ENCODE results near the gene NMT2.
"Not testable (repeated sequence)": the region's sequence is repeated elsewhere in the genome, so short reads cannot be mapped to it uniquely, and the experiment has no call there.

The NMT2 gene

GRCh38 chr10:15168291-15168785 is at the start of gene NMT2:
Gene NMT2, minus strand, starts transcription at chr10:15168693. Its CDS starts 81 bp downstream, at chr10:15168612.
- peak; percentile 75 for DNase-seq (ENCODE audit: low spot score)

- DNase-seq (ENCODE audit: low spot score) = no peak
These were observed 48.2 kb upstream of the NMT2 start for GRCh38 chr10:15216700-15217099.

- no peak for DNase-seq (ENCODE audit: low spot score)
These were observed 45.7 kb upstream of the NMT2 start for GRCh38 chr10:15214237-15214636.

DNA sequence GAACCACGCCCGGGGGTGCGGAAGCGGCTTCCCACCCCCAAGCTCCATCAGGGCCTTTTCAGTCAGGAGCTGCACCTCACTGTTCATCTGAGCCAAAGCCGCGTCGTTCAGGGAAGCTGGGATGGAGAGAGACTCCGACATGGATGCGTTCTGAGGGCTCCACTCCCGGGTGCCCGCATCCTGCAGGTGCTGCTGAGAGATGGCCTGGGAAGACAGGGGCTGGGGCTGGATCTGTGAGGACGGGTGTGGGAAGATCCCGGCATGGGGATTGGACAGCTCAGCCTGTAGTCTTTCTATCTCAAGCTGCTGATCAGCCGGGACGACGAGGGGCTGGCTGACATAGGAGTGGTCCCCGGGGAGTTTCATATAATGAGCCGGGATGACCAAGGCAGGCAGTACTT is 45.0 kb upstream of the NMT2 start:
- no peak for DNase-seq (ENCODE audit: low spot score)

DNA sequence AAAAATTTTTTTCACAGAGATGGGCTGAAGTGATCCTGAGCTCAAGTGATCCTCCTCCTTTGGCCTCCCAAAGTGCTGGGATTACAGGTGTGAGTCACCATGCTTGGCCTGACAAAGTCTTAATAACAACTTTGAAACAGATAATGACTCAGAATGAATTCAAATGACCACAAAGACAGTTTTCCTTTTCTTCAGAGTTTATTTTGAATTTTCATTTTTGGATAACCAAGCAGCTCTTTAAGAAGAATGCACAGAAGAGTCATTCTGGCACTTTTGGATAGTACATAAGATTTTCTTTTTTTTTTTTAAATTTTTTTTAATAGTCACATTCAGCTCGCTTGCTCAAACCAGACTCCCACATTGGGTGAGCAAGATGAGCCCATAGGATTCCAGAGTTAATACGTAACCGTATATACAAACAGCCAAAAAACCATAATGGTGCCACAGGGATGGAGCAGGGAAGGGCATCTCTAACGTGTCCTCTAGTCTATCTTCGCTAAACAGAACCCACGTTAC is 43.0 kb upstream of the NMT2 start:
- peak; percentile 78 for DNase-seq (ENCODE audit: low spot score)

GRCh38 chr10:15210521-15210920 is 42.0 kb upstream of the NMT2 start:
- DNase-seq (ENCODE audit: low spot score) = no peak

DNA sequence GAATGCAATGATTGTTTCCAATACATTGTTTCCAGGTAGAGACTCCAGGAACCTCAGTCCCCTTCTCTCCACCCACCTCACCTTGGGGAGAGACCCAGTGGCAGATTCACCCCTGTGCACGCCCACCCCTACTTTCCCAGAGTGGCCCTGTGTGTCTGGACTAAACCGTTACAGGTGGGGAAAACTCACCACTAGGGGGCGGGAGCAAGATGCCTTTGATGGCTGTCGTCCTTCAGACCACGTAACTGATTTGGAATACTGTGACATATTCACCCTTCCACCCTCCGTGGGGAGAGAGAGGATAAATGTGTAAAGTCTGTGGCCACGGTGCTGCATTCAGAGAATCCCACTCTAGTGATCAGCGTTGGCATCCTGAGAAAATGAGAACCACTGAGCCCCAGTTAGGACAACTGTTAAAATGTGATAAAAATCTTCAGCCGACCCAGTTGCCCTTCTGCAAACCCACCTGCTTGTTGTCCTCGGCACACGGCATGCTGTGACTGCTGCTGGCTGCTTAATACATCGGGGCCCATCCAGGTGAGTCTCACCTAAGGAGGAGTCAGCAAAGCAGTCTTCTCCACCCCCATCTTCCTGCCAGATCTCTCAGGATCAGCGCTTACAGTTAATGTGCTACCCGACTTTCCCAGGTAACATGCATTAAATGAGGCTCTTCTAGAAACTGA is 41.5 kb upstream of the NMT2 start:
- peak; percentile 76 for DNase-seq (ENCODE audit: low spot score)

DNA sequence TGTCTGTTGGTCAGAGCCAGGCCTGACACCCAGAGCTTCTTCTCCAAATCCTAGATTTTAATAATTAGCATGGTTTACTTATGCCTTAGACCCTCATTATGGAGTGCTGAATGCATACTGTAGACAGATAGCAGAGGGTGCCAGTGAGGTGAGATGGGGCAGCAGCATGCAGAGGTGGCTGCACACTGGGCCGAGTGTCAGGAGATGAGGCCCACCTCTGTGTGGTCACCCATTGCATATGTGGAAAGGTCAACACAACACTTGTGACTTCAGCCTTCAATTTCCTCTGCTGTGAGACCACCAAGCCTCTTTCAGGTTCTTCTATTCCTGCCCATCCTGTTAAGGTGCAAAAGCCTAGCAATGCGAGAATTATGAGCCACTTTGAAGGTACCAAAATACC is 39.7 kb upstream of the NMT2 start:
- DNase-seq (ENCODE audit: low spot score) = no peak

GRCh38 chr10:15207410-15207809 is 38.9 kb upstream of the NMT2 start:
- not testable (repeated sequence) for DNase-seq (ENCODE audit: low spot score)

- no peak for DNase-seq (ENCODE audit: low spot score)
These were observed 34.1 kb upstream of the NMT2 start for GRCh38 chr10:15202639-15203038.

GRCh38 chr10:15202301-15202621 is 33.8 kb upstream of the NMT2 start:
- DNase-seq (ENCODE audit: low spot score) = not testable (repeated sequence)

- DNase-seq (ENCODE audit: low spot score) = peak; percentile 30
These were observed 33.3 kb upstream of the NMT2 start for GRCh38 chr10:15201589-15202300.

- DNase-seq (ENCODE audit: low spot score) = peak; percentile 77
These were observed 32.1 kb upstream of the NMT2 start for GRCh38 chr10:15200626-15201025.

DNA sequence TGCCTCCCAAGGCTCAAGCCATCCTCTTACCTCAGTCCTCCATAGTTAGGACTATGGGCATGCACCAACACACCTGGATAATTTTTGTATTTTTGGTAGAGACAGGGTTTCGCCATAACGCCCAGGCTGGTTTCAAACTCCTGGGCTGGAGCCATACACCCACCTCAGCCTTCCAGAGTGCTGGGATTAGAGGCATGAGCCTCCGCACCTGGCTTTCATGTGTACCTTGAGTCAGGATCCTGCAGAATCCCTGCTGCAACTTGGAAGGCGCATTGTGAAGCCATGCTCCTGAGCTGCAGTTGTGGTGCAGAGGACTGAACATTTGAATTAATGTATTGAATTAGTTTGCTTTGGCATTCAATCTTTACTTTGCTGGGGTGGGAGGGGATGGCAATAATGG is 29.4 kb upstream of the NMT2 start:
- DNase-seq (ENCODE audit: low spot score) = no peak

DNA sequence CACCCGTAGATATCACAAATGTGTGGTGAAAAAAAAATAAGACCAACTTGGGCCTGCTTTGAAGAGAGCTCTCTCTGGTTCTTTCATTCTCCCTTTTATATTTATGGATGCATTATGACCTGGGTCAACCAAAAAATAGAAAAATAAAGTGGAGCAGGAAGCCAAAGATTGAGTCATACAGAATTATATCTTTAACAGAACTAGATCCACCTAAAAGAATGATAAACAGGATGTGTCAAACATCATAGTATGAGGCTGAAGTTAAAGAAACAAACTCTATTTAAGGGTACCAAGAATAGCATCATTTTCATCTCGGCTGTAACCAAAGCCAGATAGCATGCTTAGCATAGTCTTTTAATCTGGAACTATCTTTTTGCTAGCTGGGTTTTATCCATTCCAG is 28.8 kb upstream of the NMT2 start:
- no peak for DNase-seq (ENCODE audit: low spot score)

- no peak for DNase-seq (ENCODE audit: low spot score)
These were observed 27.7 kb upstream of the NMT2 start for GRCh38 chr10:15196021-15196834.

DNA sequence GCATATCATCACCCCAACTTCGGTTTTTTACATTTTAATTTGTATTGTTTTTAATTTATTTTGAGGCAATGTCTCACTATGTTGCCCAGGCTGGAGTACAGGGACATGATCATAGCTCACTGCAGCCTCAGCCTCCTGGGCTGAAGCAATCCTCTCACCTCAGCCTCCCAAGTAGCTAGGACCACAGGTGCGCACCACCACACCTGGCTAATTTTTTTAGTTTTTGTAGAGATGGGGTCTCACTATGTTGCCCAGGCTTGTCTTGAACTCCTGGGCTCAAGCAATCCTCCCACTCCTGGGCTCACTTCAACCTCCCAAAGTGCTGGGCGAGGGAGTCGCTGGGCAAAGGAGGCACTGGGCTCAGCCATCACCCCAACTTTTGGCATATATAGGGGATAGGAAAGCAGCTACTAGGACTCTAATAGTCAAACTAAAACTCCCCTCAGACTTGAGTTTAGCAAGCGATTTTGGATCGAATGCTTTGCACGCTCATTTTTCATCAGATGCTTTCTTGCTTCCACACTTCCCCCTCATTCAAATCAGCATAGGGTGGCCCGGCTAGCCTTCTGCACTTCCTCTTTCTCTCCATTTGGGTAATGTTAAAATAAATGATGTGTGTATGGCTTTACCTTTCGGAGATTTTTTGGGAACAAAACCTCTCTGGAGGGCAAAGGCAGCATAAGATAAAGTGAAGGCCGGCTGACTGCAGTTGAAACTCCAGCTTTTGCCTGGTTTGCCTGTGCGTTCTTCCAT is 20.8 kb upstream of the NMT2 start:
- no peak for DNase-seq (ENCODE audit: low spot score)

DNA sequence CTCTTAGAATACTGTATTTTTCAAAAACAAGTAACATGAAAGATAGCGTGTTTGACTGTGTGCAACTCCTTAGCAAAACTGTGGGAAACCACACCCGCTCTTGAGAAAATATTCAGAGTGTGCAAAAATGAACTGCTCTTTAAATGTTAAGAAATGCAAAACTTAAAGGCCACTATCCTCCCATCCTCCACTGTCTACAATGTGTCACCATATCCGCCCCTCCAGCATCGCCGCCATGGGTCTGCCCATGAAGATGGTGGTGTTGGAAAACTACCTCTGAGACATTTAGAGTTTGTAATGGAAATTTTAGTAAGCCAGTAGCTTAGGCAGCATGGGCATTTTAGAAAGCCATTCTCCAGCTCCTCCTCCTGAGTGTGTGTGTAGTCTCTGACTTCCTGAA is 20.1 kb upstream of the NMT2 start:
- DNase-seq (ENCODE audit: low spot score) = no peak

- DNase-seq (ENCODE audit: low spot score) = no peak
These were observed 15.4 kb upstream of the NMT2 start for GRCh38 chr10:15183689-15184481.

DNA sequence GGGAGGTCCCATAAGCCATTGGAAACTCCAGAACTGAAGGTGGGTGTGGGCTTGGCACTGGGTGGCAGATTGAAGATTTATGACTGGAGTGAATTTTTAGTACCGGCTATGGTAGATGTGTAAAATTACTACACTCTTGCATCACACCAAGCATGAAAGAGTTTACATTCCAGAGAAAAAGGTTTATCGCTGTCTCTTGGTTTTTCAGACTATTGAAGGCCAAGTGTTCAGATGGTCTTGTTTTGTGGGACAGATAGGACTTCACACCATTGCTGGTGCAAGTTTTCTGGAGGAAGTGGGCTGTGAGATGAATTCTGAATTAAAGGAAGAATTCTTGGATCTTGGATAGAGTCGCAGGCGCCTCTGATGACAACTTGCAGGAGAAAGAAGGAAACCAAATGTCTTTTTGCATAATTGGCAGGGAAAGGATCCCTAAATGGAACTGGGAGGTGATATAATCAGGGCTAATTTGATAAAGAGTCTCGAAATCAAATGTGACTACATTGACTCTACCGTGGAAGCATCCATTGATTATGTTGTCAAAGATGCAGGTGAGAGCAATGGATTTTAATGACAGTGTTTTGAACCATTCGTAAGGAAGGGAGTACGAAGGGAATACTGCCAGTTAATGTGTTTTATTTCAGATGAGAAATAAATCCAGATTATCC is 14.2 kb upstream of the NMT2 start:
- DNase-seq (ENCODE audit: low spot score) = peak; percentile 37

All from AG20443 (cell line).